ENCODE data around the gene NHSL2.

Gene NHSL2

DNA sequence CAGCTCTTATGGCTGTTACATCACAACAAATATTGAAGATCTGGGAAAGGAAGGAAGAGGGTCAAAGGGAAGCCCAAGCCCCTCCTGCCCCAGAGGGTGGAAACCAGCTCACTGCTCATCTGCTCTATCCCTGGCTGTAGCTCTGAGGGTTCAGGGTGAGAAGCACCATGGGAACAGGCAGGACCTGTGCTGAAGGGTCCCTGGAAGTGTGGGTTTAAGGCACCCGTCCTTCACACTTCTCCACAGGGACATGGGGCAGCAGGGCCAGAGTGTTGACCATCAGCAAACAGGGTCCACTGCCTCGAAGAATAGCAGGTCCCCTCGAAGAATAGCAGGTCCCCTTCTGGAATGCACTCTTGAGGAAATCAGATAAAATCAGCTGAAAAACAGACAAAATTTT lies 216.7 kb downstream of the NHSL2 start:
- no peak overlapping the region for H3K4me3 ChIP-seq (ENCODE audit: control insufficient read depth, low read depth, low read length)
- TF ChIP-seq, protein P1, sequence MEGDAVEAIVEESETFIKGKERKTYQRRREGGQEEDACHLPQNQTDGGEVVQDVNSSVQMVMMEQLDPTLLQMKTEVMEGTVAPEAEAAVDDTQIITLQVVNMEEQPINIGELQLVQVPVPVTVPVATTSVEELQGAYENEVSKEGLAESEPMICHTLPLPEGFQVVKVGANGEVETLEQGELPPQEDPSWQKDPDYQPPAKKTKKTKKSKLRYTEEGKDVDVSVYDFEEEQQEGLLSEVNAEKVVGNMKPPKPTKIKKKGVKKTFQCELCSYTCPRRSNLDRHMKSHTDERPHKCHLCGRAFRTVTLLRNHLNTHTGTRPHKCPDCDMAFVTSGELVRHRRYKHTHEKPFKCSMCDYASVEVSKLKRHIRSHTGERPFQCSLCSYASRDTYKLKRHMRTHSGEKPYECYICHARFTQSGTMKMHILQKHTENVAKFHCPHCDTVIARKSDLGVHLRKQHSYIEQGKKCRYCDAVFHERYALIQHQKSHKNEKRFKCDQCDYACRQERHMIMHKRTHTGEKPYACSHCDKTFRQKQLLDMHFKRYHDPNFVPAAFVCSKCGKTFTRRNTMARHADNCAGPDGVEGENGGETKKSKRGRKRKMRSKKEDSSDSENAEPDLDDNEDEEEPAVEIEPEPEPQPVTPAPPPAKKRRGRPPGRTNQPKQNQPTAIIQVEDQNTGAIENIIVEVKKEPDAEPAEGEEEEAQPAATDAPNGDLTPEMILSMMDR (IDR thresholded peaks at IDR 0.05; ENCODE audit: control insufficient read depth, insufficient read depth, low read depth, low read length, missing control alignments), result no peak
- DNase-seq (ENCODE audit: low read depth), result no peak

DNA sequence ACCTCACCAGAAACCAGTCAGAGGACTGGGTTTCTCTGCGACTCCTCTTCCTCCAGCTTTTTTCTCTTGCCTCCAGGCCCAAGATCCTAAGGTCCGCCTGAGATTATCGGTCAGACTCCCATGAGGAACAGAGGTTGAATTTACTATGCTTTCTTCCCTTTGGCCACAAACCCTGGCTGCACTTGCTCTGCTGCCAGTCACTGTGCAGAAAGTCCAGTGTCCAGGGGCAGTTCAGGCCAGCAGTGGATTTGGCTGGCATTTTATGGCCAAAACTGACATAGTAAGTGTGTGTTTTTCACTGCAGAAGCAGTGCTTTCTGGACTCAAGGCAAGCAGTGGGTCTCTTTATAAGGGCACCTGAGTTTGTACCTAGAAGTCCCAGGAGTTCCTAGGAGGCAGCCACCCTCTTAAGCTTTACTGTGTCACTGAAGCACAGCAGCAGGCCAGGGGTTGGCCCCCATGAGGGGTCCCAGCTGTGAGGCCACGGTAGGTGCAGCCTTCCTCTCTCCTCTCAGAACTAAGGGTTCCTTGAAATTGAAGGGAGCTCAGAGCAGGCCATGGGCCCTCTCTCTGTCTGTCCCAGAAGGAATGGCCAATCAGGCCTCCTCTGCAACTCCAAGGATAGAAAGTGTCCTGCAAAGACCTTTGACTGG lies 217.7 kb downstream of the NHSL2 start:
- no peak for DNase-seq (ENCODE audit: low read depth)
- H3K4me3 ChIP-seq (ENCODE audit: control insufficient read depth, low read depth, low read length), result no peak overlapping the region
- TF ChIP-seq, protein P1 (IDR thresholded peaks at IDR 0.05; ENCODE audit: control insufficient read depth, insufficient read depth, low read depth, low read length, missing control alignments), result no peak

DNA sequence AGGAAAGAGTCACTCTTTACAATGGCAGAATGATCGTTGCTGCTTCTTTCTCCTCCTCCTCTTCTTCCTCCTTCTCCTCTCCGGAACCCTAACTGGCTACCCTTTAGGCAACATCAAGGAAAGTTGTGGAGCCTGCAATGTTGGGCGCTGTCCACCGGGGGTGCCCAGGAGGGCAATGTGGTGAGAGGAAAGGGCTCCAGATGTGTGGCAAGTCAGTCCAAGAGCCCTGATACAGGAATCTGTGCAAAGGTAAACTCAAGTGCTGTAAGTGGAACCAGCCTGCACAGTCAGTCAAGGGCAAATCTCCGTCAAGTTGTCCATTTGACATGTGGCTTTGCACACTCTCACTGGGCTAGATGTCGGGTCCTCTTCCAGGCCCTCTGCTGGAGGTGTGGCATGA lies 218.2 kb downstream of the NHSL2 start:
- H3K4me3 ChIP-seq (ENCODE audit: control insufficient read depth, low read depth, low read length), result no peak overlapping the region
- no peak for DNase-seq (ENCODE audit: low read depth)
- TF ChIP-seq, protein P1 (IDR thresholded peaks at IDR 0.05; ENCODE audit: control insufficient read depth, insufficient read depth, low read depth, low read length, missing control alignments), result peak; percentile 50

DNA sequence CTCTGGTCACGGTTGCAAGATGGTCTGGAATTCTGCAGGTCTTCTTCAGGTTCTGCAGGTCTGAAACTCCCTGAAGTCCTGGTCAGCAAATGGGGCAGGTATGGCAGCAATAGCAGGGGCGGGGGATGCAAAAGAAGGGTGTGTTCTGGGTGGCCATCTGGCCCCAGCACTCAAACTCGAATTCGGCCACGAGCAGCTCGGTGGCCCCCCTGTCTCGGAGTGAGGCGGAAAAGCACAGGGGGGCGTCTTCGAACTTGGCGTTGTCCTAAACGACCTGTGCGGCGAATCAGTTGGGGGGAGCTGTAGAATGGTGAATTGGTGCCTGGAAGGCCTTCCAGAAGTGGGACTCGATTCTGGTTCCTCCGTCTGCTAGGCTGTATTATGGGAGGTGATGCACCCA lies 219.0 kb downstream of the NHSL2 start:
- TF ChIP-seq, protein P1 (IDR thresholded peaks at IDR 0.05; ENCODE audit: control insufficient read depth, insufficient read depth, low read depth, low read length, missing control alignments), result no peak
- no peak overlapping the region for H3K4me3 ChIP-seq (ENCODE audit: control insufficient read depth, low read depth, low read length)
- no peak for DNase-seq (ENCODE audit: low read depth)

DNA sequence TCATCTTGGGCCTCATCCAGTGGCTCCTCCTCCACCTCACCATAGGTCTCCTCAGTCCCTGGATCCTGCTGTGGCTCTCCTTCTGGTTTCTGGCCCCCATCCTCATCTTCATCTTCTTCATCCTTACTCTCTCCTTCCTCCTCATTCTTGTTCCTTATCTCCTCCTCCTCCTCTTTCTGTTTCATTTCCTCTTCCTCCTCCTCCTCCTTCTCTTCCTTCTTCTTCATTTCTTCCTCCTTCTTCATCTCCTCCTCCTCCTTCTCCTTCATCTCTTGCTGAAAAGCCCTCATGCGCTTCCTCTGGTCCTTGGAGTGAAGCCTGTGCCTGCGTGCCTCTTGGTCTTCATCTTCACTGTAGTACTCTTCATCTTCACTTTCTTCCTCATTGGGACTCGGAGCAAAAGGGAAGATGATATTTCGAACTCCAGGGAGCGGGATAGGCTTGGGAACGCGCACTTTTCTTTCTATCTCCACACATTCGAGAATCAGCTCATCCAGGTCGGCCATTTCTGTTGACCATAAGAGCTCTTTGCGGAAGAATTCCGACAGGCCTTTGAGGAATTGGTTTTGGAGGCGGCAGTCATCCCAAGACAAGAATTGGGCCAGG lies 219.6 kb downstream of the NHSL2 start:
- TF ChIP-seq, protein P1 (IDR thresholded peaks at IDR 0.05; ENCODE audit: control insufficient read depth, insufficient read depth, low read depth, low read length, missing control alignments), result no peak
- DNase-seq (ENCODE audit: low read depth), result no peak
- H3K4me3 ChIP-seq (ENCODE audit: control insufficient read depth, low read depth, low read length), result no peak overlapping the region

DNA sequence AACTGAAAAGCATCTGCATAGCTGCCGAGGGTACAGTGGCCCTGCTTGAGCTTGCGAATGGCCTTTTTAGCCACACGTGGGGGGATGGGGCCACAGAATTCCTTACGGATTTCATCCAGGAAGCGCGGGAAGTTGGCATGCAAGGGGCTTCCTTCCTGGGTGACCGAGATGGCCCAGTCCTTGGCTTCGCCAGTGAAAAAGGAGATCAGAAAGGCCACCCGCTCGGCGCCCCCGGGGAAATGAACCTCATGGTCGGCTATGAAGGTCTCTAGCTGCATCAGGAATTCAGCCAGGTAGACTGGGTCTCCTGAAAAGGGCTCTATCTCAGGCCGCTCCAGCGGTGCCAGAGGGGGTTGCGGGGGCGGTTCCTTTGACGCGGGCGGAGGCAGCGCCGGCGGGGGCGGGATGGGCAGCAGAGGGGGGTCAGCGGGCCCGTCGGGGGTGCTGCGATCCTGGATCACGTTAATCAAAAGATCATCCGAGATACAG lies 220.2 kb downstream of the NHSL2 start:
- H3K4me3 ChIP-seq (ENCODE audit: control insufficient read depth, low read depth, low read length), result peak overlapping the region; percentile 35; the same call in 1 of the 2 replicates
- TF ChIP-seq, protein P1 (IDR thresholded peaks at IDR 0.05; ENCODE audit: control insufficient read depth, insufficient read depth, low read depth, low read length, missing control alignments), result no peak
- DNase-seq (ENCODE audit: low read depth), result no peak

Measured in AG09309 (cell line).